ENCODE measurements around the gene CANT1.

Gene CANT1

GRCh38 chr17:79009397-79010303 lies at the start of gene CANT1:
Gene CANT1 (minus strand): TSS chr17:79009764. CDS start chr17:78997622, 12,142 bp downstream.
- DNase-seq (ENCODE audit: low read depth) = peak; percentile 92

DNA sequence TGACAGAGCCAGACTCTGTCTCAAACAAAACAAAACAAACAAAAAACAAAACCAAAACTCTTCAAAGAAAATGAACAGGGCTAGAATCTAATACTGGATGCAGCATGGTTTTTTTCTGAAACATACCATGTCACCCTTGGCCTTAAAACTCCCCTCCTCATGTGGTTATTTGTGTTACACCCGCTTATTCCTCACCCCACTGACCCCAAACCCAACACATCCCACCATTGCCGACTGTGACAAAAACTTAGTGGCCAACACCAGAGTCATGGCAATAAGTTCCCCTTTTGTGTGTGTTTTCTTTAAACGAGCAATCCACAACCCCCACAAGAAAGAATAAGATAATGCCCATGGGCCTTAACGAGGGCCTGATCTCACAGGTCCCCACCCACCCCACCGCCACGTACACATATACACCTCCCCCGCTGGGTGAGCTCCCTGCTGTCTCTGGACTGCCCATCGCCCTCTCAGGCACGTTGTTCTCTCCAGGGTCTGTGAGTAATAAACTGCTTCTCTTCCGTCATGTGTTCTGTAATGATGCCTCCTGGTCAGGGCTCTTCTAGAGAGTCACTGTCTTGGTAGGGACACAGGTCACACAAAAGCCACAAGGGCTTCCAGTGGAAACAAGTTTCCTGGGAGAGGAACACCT lies 48.3 kb upstream of the CANT1 start:
- no peak for DNase-seq (ENCODE audit: low read depth)

GRCh38 chr17:79055197-79055596 lies 45.6 kb upstream of the CANT1 start:
- no peak for DNase-seq (ENCODE audit: low read depth)

DNA sequence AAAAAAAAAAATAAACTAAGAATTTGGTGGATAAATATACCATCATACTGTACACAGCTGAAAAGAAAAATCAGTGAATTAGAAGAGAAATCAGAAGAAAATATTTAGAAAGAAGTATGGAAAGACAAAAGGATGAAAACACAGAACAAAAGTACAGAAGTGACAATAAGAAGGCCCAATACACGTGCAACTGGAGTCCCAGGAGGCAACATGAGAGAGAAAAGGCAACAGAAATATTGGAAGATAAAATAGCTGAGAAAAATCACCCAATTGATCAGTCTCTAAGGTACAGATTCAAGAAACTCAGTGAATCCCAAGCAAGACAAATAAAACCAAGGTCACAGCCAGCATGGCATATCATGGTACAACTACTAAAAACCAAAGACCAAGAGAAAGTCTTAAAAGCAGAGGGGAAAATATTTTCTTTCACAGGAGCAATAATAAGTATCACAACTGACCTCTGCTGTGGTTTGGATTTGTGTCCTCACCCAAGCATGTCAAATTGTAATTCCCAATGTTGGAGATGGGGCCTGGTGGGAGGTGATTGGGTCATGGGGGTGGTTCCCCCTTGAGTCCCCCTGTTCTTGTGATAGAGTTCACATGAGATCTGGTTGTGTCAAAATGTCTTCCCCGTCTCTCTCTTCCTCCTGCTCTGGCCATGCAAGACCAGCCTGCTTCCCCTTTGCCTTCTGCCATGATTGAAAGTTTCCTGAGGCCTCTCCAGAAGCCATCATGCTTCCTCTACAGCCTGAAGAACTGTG lies 44.8 kb upstream of the CANT1 start:
- DNase-seq (ENCODE audit: low read depth) = no peak

- peak; percentile 56 for DNase-seq (ENCODE audit: low read depth)
Observed at GRCh38 chr17:79053251-79053925, 43.8 kb upstream of the CANT1 start.

DNA sequence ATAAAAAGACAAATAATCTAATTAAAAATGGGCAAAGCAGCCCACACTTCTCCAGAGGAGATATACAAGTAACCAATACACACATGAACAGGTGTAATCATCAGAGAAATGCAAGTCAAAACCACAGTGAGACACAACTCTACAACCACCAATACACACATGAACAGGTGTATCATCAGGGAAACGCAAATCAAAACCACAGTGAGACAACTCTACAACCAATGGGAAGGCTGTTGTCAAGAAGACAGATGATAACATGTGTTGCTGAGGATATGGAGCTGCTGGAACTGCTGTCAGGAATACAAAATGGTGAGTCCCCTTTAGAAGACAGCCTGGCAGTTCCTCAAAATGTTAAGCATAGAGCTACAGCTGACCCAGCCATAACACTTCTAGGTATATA lies 42.6 kb upstream of the CANT1 start:
- DNase-seq (ENCODE audit: low read depth) = no peak

GRCh38 chr17:79051306-79051705 lies 41.7 kb upstream of the CANT1 start:
- DNase-seq (ENCODE audit: low read depth) = peak; percentile 53

DNA sequence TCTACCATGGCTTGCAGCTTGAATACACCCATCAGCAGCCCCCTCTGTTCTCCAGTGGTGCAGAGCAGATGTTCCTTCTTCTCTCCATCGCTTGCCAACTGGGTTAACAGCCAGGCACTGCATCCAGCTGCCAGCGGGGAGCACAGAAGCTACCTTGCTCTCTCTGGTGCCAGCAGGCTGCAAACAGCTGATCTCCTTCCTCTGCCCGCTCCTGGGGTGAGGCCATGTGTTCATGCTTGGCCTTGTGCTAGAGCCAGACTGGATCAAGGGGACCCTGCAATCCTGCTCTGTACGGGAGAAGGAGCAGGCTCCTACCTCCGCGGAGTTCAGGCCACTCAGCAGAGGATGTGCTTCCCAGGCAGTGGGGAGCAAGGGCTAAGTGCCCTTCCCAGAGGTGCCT lies 41.0 kb upstream of the CANT1 start:
- no peak for DNase-seq (ENCODE audit: low read depth)

DNA sequence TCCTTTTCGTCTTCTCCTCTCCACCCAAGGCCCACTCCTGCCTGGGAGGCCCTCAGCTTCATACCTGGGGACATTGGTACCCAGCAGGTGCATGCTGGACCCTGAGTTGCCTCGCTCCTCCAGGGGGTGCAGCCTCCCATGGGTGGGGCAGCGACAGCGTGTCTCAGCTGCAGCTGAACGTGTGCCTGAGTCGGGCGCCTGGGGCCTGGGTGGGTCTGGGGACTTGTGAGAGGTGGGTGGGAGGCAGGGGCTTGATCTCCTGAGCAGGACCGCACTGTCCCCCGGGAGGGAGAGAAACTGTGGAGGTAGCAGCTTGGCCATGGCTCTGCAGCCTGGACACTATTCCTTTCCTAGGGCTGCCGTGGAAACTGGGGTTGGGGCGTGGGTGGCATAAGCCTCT lies 40.3 kb upstream of the CANT1 start:
- DNase-seq (ENCODE audit: low read depth) = no peak

DNA sequence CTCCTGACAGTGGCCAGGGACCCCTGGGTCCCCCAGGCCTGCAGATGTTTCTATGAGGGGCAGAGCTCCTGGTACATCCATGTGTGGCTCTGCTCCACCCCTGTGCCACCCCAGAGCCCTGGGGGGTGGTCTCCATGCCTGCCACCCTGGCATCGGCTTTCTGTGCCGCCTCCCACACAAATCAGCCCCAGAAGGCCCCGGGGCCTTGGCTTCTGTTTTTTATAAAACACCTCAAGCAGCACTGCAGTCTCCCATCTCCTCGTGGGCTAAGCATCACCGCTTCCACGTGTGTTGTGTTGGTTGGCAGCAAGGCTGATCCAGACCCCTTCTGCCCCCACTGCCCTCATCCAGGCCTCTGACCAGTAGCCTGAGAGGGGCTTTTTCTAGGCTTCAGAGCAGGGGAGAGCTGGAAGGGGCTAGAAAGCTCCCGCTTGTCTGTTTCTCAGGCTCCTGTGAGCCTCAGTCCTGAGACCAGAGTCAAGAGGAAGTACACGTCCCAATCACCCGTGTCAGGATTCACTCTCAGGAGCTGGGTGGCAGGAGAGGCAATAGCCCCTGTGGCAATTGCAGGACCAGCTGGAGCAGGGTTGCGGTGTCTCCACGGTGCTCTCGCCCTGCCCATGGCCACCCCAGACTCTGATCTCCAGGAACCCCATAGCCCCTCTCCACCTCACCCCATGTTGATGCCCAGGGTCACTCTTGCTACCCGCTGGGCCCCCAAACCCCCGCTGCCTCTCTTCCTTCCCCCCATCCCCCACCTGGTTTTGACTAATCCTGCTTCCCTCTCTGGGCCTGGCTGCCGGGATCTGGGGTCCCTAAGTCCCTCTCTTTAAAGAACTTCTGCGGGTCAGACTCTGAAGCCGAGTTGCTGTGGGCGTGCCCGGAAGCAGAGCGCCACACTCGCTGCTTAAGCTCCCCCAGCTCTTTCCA lies 39.5 kb upstream of the CANT1 start:
- DNase-seq (ENCODE audit: low read depth) = no peak

GRCh38 chr17:79047923-79048825 lies 38.6 kb upstream of the CANT1 start:
- no peak for DNase-seq (ENCODE audit: low read depth)

DNA sequence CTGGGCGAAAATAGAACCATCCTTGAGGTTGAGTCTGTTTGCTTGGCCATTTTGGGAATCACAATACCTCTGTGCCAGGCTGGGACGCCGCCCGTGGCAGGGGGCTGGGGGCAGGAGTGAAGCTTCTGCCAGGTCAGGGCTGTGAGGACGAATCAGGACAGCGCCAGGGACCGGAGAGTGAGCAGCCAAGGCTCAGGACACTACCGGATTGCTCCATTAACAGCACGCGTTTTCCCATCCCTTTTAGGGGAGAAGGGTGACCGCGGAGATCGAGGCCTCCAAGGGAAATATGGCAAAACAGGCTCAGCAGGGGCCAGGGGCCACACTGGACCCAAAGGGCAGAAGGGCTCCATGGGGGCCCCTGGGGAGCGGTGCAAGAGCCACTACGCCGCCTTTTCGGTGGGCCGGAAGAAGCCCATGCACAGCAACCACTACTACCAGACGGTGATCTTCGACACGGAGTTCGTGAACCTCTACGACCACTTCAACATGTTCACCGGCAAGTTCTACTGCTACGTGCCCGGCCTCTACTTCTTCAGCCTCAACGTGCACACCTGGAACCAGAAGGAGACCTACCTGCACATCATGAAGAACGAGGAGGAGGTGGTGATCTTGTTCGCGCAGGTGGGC lies 37.8 kb upstream of the CANT1 start:
- DNase-seq (ENCODE audit: low read depth) = no peak

DNA sequence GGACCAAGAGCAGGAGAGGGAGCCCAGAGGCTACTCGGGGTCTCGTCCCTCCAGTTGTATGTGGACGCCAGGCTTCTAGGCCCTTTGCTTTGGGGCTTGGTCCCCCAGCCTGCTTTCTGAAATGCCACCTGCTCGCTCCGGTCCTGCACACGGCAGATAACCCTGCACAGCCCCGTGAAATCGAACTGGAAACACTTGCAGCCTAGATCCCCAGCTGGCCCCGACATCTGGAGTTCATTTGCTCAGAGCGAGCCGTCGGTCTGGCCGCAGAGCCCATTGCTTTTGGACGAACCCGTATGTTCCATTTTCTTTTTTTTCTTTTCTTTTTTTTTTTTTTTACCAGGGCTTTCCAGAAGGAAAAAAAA lies 37.3 kb upstream of the CANT1 start:
- no peak for DNase-seq (ENCODE audit: low read depth)

DNA sequence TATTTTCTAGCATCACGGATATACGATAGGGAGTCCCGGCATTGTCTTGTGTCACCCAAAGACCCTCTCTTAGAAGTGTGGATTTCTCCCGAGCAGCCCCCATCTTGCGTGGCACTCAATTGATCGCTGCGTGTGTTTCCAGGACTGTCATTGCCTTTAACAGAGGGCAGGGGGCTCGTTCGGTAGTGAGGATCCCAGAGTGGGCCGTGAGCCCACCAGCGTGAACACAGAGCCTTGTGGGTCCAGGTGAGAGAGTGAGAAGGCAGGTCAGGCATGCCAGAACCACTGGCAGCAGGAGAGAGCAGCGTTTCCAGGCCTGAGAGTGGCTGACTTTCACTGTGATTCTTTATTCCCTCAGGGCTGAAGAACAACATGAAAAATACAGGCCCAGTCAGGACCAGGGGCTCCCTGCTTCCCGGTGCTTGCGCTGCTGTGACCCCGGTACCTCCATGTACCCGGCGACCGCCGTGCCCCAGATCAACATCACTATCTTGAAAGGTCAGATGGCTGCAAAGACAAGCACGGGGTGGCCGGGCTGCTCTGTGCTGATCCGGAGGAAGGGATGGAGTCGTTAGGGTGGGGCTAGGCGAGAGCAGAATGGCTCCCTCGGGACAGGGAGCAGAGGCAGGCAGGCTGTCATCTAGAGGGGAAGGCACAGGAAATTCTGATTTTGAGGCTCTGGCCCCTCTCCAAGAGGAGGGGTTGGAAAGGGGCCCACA lies 36.8 kb upstream of the CANT1 start:
- no peak for DNase-seq (ENCODE audit: low read depth)

DNA sequence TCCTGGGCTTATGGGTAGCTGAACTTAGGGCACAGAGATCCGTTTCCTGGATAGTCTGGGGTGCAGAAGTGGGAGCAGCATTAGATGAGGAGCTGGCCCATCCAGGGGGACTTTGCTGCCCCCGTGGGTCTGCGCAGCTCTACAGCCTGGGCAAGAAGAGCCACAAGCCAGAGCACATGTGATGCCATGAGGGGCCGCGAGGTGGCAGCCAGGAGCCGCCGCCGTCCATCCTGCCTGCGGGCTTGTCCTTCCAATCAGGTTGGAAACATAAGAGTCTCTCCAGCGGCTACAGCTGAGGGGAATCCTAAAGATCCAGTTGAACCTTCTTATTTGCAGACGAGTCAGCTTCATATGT lies 36.3 kb upstream of the CANT1 start:
- peak; percentile 77 for DNase-seq (ENCODE audit: low read depth)

GRCh38 chr17:79045001-79045729 lies 35.6 kb upstream of the CANT1 start:
- DNase-seq (ENCODE audit: low read depth) = no peak

DNA sequence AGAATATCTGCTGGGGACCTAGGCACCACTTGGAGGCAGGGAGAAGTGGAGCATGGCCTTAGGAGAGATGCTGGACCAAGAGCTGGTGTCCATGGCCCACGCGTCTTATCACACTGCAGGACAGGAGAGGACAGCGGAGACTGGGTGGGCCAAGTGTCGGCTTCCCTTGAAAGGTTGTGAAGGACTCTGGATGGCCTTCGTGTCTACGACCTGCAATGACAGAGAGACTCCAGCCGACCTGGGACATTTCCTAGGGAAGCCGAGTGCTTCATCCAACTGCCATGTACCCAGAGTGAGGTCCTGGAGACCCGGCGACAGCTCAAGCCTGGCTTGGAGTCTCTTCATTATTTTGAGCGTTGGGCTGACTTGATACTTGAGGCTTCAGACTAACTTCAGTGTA lies 34.9 kb upstream of the CANT1 start:
- no peak for DNase-seq (ENCODE audit: low read depth)

DNA sequence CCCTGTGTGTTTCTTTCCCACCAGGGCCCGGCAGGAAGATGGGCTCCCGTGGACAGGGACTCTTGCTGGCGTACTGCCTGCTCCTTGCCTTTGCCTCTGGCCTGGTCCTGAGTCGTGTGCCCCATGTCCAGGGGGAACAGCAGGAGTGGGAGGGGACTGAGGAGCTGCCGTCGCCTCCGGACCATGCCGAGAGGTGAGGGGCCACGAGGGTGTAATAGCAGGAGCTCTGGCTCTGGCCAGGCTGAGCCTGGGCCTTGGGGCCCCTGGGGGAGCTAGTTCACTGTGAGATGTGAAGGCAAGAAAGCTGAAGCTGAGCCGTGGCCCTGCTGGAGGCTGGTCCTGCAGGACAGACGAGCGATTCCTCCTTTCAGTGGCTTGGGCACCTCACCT lies 34.4 kb upstream of the CANT1 start:
- no peak for DNase-seq (ENCODE audit: low read depth)
